IPS-18a (cell line): Measurements from ENCODE around the gene PGRMC2.

ENCODE experiments used
- H3K27ac ChIP-seq: one replicate; pipeline ENCODE4 v1.5.1; 2013; ENCODE audit warnings: low read length
- H3K27me3 ChIP-seq: one replicate; pipeline ENCODE4 v1.6.1; 2013; ENCODE audit warnings: mild to moderate bottlenecking, low read length; ENCODE audit not compliant: control insufficient read depth, insufficient read depth
- H3K36me3 ChIP-seq: one replicate; pipeline ENCODE4 v1.6.1; 2013; ENCODE audit warnings: low read depth, low read length; ENCODE audit not compliant: control insufficient read depth
- H3K4me1 ChIP-seq: one replicate; pipeline ENCODE4 v1.6.1; 2013; ENCODE audit warnings: low read depth, low read length; ENCODE audit not compliant: control insufficient read depth
- H3K4me3 ChIP-seq: one replicate; pipeline ENCODE4 v1.5.1; 2013; ENCODE audit warnings: low read length
- H3K9ac ChIP-seq: one replicate; pipeline ENCODE4 v1.6.1; 2013; ENCODE audit warnings: mild to moderate bottlenecking, low read length, moderate library complexity
- H3K9me3 ChIP-seq: one replicate; pipeline ENCODE4 v1.6.1; 2013; ENCODE audit warnings: low read depth, low read length; ENCODE audit not compliant: control insufficient read depth

Gene PGRMC2

DNA sequence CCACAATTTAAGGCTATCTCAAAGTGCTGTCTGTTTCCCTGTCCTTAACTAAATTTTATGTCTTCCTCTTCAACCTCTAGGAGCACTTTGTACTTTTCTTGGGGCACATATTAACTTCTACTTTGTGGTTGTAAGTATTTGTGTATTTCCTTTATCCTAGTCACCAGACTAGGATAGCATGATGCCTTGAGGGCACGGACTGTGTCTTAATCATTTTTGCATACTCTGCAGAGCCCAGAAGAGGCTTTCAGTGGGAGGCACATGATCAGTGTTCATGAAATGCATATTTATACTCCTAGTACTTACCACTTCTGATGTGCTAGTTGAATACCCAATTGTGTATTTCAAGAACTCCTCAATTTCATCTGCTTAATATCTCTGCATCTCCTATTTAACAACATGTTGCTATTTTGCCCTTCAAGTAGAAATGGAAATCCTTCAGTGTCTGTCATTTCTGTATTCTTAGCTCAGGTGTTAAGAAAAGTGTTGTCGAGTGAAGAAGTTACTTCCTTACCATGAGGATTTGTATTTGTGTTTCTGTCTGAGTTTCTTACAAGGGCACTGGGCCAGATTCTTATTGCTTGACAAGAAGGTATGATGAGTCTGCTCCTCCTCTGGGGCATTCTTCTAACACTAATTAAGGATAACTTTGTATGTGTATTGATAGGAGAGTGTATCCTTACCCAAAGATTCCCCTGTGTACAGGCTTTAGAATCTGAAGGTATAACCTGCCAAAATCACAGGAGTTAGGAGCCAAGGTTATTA lies 28.3 kb upstream of the PGRMC2 start:
- no peaks in the 10 kb centered on the region for H3K4me1 ChIP-seq
- H3K27me3 ChIP-seq = no peaks in the 10 kb centered on the region
- H3K36me3 ChIP-seq = no peaks in the 10 kb centered on the region
- no peaks in the 10 kb centered on the region for H3K9me3 ChIP-seq
- H3K4me3 ChIP-seq = no peak overlapping the region
- H3K9ac ChIP-seq = no peak overlapping the region
- H3K27ac ChIP-seq = no peak overlapping the region

- Histone ChIP-seq H3K36me3 (no peaks in the 10 kb centered on the region), H3K9ac (no peak overlapping the region), H3K4me3 (no peak overlapping the region), H3K27me3 (no peaks in the 10 kb centered on the region), H3K27ac (no peak overlapping the region), H3K9me3 (no peaks in the 10 kb centered on the region), H3K4me1 (peaks cover 3% of the 10 kb centered on the region)
Observed at GRCh38 chr4:128311659-128312403, 24.2 kb upstream of the PGRMC2 start.

GRCh38 chr4:128310266-128310697 lies 22.7 kb upstream of the PGRMC2 start:
- Histone ChIP-seq H3K27ac (no peak overlapping the region), H3K9ac (no peak overlapping the region), H3K4me3 (no peak overlapping the region), H3K36me3 (no peaks in the 10 kb centered on the region), H3K9me3 (no peaks in the 10 kb centered on the region), H3K4me1 (peaks cover 3% of the 10 kb centered on the region), H3K27me3 (no peaks in the 10 kb centered on the region)

DNA sequence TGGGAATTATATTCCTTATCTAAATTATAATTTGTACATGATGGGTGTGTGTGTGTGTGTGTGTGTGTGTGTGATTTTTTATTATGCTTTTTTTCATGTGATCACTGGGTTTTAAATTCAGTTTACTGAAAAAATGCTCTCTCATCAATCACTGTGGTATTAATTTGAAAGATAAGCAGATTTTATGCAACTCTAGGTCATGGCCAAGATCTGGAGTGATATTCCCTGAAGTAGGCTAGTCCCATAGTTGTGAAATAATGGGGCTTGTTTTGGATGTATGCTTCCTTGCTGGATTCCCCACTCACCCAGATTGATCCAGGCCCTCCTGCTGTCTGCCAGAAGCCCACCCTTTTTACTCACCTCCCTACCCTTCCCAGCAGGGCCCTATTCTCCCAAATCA lies 22.0 kb upstream of the PGRMC2 start:
- H3K36me3 ChIP-seq = no peaks in the 10 kb centered on the region
- H3K9me3 ChIP-seq = no peaks in the 10 kb centered on the region
- no peak overlapping the region for H3K9ac ChIP-seq
- no peaks in the 10 kb centered on the region for H3K27me3 ChIP-seq
- H3K4me1 ChIP-seq = peaks cover 3% of the 10 kb centered on the region
- no peak overlapping the region for H3K4me3 ChIP-seq
- no peak overlapping the region for H3K27ac ChIP-seq

DNA sequence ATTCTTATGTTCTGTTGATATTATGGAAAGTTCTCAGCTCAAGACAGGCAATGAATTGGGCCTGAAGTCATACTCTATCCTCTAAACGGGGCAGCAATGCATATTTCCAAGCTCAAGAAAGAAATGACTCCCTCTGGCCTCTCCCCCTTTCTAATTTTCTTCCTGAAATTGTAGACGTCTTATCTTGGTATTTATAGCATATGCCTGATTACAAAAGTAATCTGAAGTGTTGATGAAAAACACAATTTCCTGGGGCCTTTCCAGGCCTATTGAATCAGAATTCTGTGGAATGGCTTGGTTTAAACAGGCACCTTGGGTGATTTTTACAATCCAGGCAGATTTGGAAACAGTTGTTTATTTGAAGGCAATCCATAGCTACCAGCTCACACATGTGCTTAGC lies 21.4 kb upstream of the PGRMC2 start:
- Histone ChIP-seq H3K36me3 (no peaks in the 10 kb centered on the region), H3K4me1 (peaks cover 3% of the 10 kb centered on the region), H3K9me3 (no peaks in the 10 kb centered on the region), H3K9ac (no peak overlapping the region), H3K27ac (no peak overlapping the region), H3K4me3 (no peak overlapping the region), H3K27me3 (no peaks in the 10 kb centered on the region)

DNA sequence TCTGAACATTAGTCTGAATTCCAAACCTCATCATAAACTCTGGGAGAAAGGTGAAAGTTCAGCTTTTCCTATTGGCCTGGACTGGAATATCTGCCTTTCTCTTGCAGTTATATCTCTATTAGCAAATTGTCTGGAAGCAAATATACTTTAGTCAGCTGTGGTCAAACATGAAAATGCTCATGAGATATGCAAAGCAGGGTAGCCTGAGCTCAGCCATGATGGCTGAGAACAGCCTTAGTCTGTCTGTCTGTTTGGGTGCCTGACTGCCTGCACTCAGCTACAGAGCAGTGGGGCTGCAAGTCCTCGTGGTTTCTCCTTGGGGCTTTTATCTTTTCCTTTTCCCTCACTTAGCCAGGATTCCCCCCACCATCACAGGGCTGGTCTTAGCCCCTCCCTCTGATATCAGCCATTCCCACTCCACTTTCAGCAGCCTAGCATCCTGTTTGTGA lies 19.5 kb upstream of the PGRMC2 start:
- Histone ChIP-seq H3K4me3 (no peak overlapping the region), H3K36me3 (no peaks in the 10 kb centered on the region), H3K27ac (no peak overlapping the region), H3K9ac (no peak overlapping the region), H3K4me1 (peaks cover 3% of the 10 kb centered on the region), H3K27me3 (no peaks in the 10 kb centered on the region), H3K9me3 (no peaks in the 10 kb centered on the region)

DNA sequence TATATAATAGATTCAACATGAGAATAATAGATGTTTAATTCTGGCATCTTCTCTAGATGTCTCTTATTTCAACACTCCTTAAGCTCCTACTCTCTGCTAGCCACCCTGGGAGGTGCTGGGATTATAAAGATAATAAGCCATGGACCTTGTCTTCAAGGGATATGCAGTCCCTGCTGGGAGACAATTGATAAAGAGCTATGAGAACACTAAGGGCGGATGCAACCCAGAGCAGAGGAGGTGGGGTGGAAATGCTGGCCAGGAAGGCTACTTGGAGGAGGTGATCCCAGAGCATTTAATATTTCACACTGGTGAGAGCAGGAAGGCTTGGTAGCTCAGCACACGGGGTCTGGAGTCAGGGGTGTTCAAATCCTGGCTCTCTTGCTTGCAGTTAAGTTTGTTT lies 18.3 kb upstream of the PGRMC2 start:
- Histone ChIP-seq H3K36me3 (no peaks in the 10 kb centered on the region), H3K4me1 (peaks cover 3% of the 10 kb centered on the region), H3K9me3 (no peaks in the 10 kb centered on the region), H3K4me3 (no peak overlapping the region), H3K27me3 (no peaks in the 10 kb centered on the region), H3K9ac (no peak overlapping the region), H3K27ac (no peak overlapping the region)

GRCh38 chr4:128303986-128304385 lies 16.4 kb upstream of the PGRMC2 start:
- Histone ChIP-seq H3K9ac (no peak overlapping the region), H3K4me1 (no peaks in the 10 kb centered on the region), H3K36me3 (no peaks in the 10 kb centered on the region), H3K27me3 (no peaks in the 10 kb centered on the region), H3K27ac (no peak overlapping the region), H3K9me3 (no peaks in the 10 kb centered on the region), H3K4me3 (no peak overlapping the region)

DNA sequence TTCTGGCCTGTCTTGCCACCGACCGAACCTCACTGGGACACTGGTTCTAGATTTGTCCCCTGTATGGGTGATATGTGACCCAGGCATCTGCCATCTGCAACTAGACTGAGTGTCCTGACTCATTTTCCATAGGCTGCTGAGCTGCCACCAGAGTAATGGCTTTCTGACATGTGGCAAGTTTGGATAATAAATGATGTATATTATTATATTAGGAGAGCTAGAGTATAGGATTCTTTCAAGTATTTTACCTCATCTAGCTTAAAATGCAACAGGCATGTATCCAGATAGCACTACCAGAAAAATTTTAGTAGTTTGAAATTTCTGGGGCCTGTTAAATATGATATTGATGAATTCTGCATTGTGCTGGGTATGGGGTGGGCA lies 15.8 kb upstream of the PGRMC2 start:
- Histone ChIP-seq H3K27ac (no peak overlapping the region), H3K36me3 (no peaks in the 10 kb centered on the region), H3K9ac (no peak overlapping the region), H3K27me3 (no peaks in the 10 kb centered on the region), H3K9me3 (no peaks in the 10 kb centered on the region), H3K4me1 (no peaks in the 10 kb centered on the region), H3K4me3 (no peak overlapping the region)

GRCh38 chr4:128301979-128302378 lies 14.4 kb upstream of the PGRMC2 start:
- Histone ChIP-seq H3K9me3 (no peaks in the 10 kb centered on the region), H3K36me3 (no peaks in the 10 kb centered on the region), H3K9ac (no peak overlapping the region), H3K27me3 (no peaks in the 10 kb centered on the region), H3K4me3 (no peak overlapping the region), H3K4me1 (no peaks in the 10 kb centered on the region), H3K27ac (no peak overlapping the region)

GRCh38 chr4:128299848-128300247 lies 12.2 kb upstream of the PGRMC2 start:
- Histone ChIP-seq H3K9me3 (no peaks in the 10 kb centered on the region), H3K27ac (no peak overlapping the region), H3K36me3 (no peaks in the 10 kb centered on the region), H3K4me3 (no peak overlapping the region), H3K4me1 (no peaks in the 10 kb centered on the region), H3K27me3 (no peaks in the 10 kb centered on the region), H3K9ac (no peak overlapping the region)

DNA sequence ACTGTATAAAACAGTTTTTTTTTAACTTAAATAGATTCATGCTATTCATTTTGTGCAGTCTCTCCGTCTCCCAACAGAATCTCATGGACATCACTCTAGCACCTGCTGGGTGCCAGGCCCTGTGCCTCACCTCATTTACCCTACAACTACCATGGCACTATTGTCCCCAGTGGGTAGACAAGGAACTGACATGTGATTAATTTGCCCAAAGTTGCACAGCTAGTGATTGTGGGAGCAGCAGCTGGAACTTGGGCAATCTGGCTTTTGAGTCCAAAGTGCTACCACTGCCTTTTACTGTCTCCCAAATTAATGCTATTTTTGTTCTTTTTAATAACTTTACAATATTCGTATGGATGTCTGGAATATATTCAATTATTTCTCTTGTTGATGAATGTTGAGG lies 11.2 kb upstream of the PGRMC2 start:
- no peak overlapping the region for H3K4me3 ChIP-seq
- H3K27ac ChIP-seq = no peak overlapping the region
- H3K9me3 ChIP-seq = no peaks in the 10 kb centered on the region
- no peaks in the 10 kb centered on the region for H3K4me1 ChIP-seq
- no peak overlapping the region for H3K9ac ChIP-seq
- no peaks in the 10 kb centered on the region for H3K36me3 ChIP-seq
- H3K27me3 ChIP-seq = no peaks in the 10 kb centered on the region
